SK-N-SH treated with all-trans-retinoic acid at 6 μM for 48 hours (cell line): ENCODE results near the gene RRM1.

Source experiments
- ARNTL ChIP-seq: fragments of 450-650 bp; formaldehyde crosslinking; IDR thresholded peaks from 2 replicates; pipeline ENCODE4 v1.5.0; 2020; ENCODE audit warnings: low read depth, mild to moderate bottlenecking, moderate library complexity, borderline replicate concordance
- BACH2 ChIP-seq: fragments of 250-450 bp; sonication (Bioruptor Pico); IDR thresholded peaks from 2 replicates; pipeline ENCODE4 v1.9.0; 2021; ENCODE audit warnings: mild to moderate bottlenecking, borderline replicate concordance
- CREB5 ChIP-seq: fragments of 250-450 bp; sonication (Bioruptor Pico); IDR thresholded peaks from 2 replicates; pipeline ENCODE4 v1.5.1; 2020; ENCODE audit warnings: low read depth, mild to moderate bottlenecking, moderate library complexity
- CSRNP3 ChIP-seq: fragments of 250-450 bp; sonication (Bioruptor Pico); IDR thresholded peaks from 2 replicates; pipeline ENCODE4 v1.5.1; 2021; ENCODE audit warnings: mild to moderate bottlenecking, moderate library complexity
- GLIS3 ChIP-seq: fragments of 250-450 bp; sonication (Bioruptor Pico); IDR thresholded peaks from 2 replicates; pipeline ENCODE4 v1.5.0; 2020; ENCODE audit warnings: mild to moderate bottlenecking, moderate library complexity
- PATZ1 ChIP-seq: fragments of 250-450 bp; sonication (Bioruptor Pico); IDR thresholded peaks from 2 replicates; pipeline ENCODE4 v1.8.0; 2020; ENCODE audit warnings: mild to moderate bottlenecking, moderate library complexity, borderline replicate concordance
- POU6F1 ChIP-seq: fragments of 250-450 bp; sonication (Bioruptor Pico); IDR thresholded peaks from 2 replicates; pipeline ENCODE4 v1.8.0; 2021; ENCODE audit warnings: low read depth, mild to moderate bottlenecking, moderate library complexity, borderline replicate concordance
- TCF4 ChIP-seq: fragments of 250-450 bp; sonication (Bioruptor Pico); IDR thresholded peaks from 2 replicates; pipeline ENCODE4 v1.8.0; 2021; ENCODE audit warnings: mild to moderate bottlenecking, moderate library complexity, borderline replicate concordance
- TSHZ2 ChIP-seq: fragments of 250-450 bp; sonication (Bioruptor Pico); IDR thresholded peaks from 2 replicates; pipeline ENCODE4 v1.5.0; 2020; ENCODE audit warnings: mild to moderate bottlenecking, moderate library complexity
- ZFP30 ChIP-seq: fragments of 450-650 bp; formaldehyde crosslinking; IDR thresholded peaks from 2 replicates; pipeline ENCODE4 v1.5.0; 2022; ENCODE audit warnings: mild to moderate bottlenecking, moderate library complexity
- ZNF565 ChIP-seq: fragments of 450-650 bp; formaldehyde crosslinking; conservative IDR thresholded peaks from 2 replicates; pipeline ENCODE4 v1.5.0; 2020; ENCODE audit warnings: low read depth, mild to moderate bottlenecking, moderate library complexity
- ZNF70 ChIP-seq: fragments of 450-650 bp; formaldehyde crosslinking; IDR thresholded peaks from 2 replicates; pipeline ENCODE4 v1.5.0; 2020; ENCODE audit warnings: mild to moderate bottlenecking, moderate library complexity

- TF ChIP-seq ZNF565 (no peak), GLIS3 (CRISPR knock-in tag) (no peak), TSHZ2 (CRISPR knock-in tag) (no peak), ARNTL (CRISPR knock-in tag) (no peak), CREB5 (CRISPR knock-in tag) (no peak), ZNF70 (CRISPR knock-in tag) (no peak), POU6F1 (CRISPR knock-in tag) (no peak), CSRNP3 (CRISPR knock-in tag) (no peak), ZFP30 (CRISPR knock-in tag) (no peak), BACH2 (CRISPR knock-in tag) (no peak), TCF4 (CRISPR knock-in tag) (no peak), PATZ1 (no peak)
Measured at GRCh38 chr11:4146772-4147098, 52.1 kb downstream of the RRM1 start.
